HG03064 (cell line): ENCODE results near the gene CD52.
A peak's percentile ranks its signal among the peaks of the same experiment; 100 is the strongest.
"Not testable (repeated sequence)": the region's sequence is repeated elsewhere in the genome, so short reads cannot be mapped to it uniquely, and the experiment has no call there.

ENCODE experiments used
- ATAC-seq: cut with Tn5 transposase; IDR thresholded peaks from one replicate; pipeline ENCODE4 v1.9.1; 2021; ENCODE audit warnings: low read depth; ENCODE audit not compliant: unreplicated experiment

CD52 gene

GRCh38 chr1:26297057-26297790, 20.5 kb upstream of the CD52 start:
- no peak for ATAC-seq

GRCh38 chr1:26297791-26298124, 20.0 kb upstream of the CD52 start:
- no peak for ATAC-seq

GRCh38 chr1:26300578-26301275, 17.0 kb upstream of the CD52 start:
- no peak for ATAC-seq

- ATAC-seq = no peak
These were observed 14.9 kb upstream of the CD52 start for GRCh38 chr1:26302733-26303405.

GRCh38 chr1:26305667-26306289, 12.0 kb upstream of the CD52 start:
- ATAC-seq = no peak

- ATAC-seq = peak; percentile 93
These were observed 11.2 kb upstream of the CD52 start, which contains the start of gene UBXN11 for GRCh38 chr1:26306290-26307229. UBXN11 (minus strand) TSS chr1:26306636; CDS start chr1:26302883, 3,753 bp downstream.

GRCh38 chr1:26307363-26307781, 10.4 kb upstream of the CD52 start:
- ATAC-seq = no peak

GRCh38 chr1:26307966-26308899, 9.5 kb upstream of the CD52 start:
- not testable (repeated sequence) for ATAC-seq

- no peak for ATAC-seq
These were observed 3.3 kb upstream of the CD52 start for GRCh38 chr1:26314501-26314900.

GRCh38 chr1:26315874-26316850, 1.6 kb upstream of the CD52 start:
- no peak for ATAC-seq

- no peak for ATAC-seq
These were observed 612 bp upstream of the CD52 start for GRCh38 chr1:26317146-26317545.

GRCh38 chr1:26318338-26319064, 743 bp downstream of the CD52 start:
- no peak for ATAC-seq

- no peak for ATAC-seq
These were observed 3.1 kb downstream of the CD52 start for GRCh38 chr1:26320896-26321295.

- ATAC-seq = no peak
These were observed 3.7 kb downstream of the CD52 start for GRCh38 chr1:26321315-26322041.

GRCh38 chr1:26322042-26322331, 4.2 kb downstream of the CD52 start:
- ATAC-seq = no peak

- ATAC-seq = no peak
These were observed 5.6 kb downstream of the CD52 start for GRCh38 chr1:26323382-26323781.

GRCh38 chr1:26324550-26324949, 6.8 kb downstream of the CD52 start:
- no peak for ATAC-seq
